Ishikawa (cell line): ENCODE data around the gene GAGE12G.
"Not testable (repeated sequence)": the region's sequence is repeated elsewhere in the genome, so short reads cannot be mapped to it uniquely, and the experiment has no call there.

ENCODE experiments used
- CEBPB ChIP-seq: IDR thresholded peaks from 2 replicates; pipeline ENCODE4 v1.6.1; 2012
- CREB1 ChIP-seq: IDR thresholded peaks from 2 replicates; pipeline ENCODE4 v1.6.1; 2012; ENCODE audit warnings: low read depth
- EGR1 ChIP-seq: IDR thresholded peaks from 2 replicates; pipeline ENCODE4 v1.6.1; 2012
- EP300 ChIP-seq: IDR thresholded peaks from 2 replicates; pipeline ENCODE4 v1.6.1; 2012; ENCODE audit warnings: borderline replicate concordance
- FOXM1 ChIP-seq: IDR thresholded peaks from 2 replicates; pipeline ENCODE4 v1.6.1; 2012; ENCODE audit warnings: low read depth, borderline replicate concordance
- RAD21 ChIP-seq: IDR thresholded peaks from 2 replicates; pipeline ENCODE4 v1.6.1; 2012; ENCODE audit warnings: low read depth
- TAF1 ChIP-seq: IDR thresholded peaks from 2 replicates; pipeline ENCODE4 v1.6.1; 2012; ENCODE audit warnings: low read depth, mild to moderate bottlenecking
- TEAD4 ChIP-seq: IDR thresholded peaks from 2 replicates; pipeline ENCODE4 v1.6.1; 2012
- YY1 ChIP-seq: IDR thresholded peaks from 2 replicates; pipeline ENCODE4 v1.6.1; 2012; ENCODE audit warnings: low read depth
- TF ChIP-seq, protein P1 (sequence below): IDR thresholded peaks from 2 replicates; pipeline ENCODE4 v1.6.1; 2012
- TF ChIP-seq, protein P2 (sequence below): IDR thresholded peaks from 2 replicates; pipeline ENCODE4 v1.6.1; 2012; ENCODE audit warnings: low read depth, mild to moderate bottlenecking

DNA sequence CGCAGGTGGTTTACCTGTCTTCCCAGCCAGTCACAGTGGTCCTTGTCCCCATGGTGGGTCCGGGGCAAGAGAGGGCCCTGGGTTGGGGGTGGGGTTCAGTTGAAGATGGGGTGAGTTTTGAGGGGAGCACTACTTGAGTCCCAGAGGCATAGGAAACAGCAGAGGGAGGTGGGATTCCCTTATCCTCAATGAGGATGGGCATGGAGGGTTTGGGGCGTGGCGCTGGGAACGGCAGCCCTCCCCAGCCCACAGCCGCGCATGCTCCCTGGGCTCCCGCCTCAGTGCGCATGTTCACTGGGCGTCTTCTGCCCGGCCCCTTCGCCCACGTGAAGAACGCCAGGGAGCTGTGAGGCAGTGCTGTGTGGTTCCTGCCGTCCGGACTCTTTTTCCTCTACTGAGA is 19.2 kb upstream of the GAGE12G start, which contains the start of gene GAGE12E:
- not testable (repeated sequence) for TF ChIP-seq TAF1, TEAD4, YY1, RAD21, EP300, FOXM1, CEBPB, CREB1, EGR1
- TF ChIP-seq, protein P1, sequence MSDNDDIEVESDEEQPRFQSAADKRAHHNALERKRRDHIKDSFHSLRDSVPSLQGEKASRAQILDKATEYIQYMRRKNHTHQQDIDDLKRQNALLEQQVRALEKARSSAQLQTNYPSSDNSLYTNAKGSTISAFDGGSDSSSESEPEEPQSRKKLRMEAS, result not testable (repeated sequence)
- TF ChIP-seq, protein P2, sequence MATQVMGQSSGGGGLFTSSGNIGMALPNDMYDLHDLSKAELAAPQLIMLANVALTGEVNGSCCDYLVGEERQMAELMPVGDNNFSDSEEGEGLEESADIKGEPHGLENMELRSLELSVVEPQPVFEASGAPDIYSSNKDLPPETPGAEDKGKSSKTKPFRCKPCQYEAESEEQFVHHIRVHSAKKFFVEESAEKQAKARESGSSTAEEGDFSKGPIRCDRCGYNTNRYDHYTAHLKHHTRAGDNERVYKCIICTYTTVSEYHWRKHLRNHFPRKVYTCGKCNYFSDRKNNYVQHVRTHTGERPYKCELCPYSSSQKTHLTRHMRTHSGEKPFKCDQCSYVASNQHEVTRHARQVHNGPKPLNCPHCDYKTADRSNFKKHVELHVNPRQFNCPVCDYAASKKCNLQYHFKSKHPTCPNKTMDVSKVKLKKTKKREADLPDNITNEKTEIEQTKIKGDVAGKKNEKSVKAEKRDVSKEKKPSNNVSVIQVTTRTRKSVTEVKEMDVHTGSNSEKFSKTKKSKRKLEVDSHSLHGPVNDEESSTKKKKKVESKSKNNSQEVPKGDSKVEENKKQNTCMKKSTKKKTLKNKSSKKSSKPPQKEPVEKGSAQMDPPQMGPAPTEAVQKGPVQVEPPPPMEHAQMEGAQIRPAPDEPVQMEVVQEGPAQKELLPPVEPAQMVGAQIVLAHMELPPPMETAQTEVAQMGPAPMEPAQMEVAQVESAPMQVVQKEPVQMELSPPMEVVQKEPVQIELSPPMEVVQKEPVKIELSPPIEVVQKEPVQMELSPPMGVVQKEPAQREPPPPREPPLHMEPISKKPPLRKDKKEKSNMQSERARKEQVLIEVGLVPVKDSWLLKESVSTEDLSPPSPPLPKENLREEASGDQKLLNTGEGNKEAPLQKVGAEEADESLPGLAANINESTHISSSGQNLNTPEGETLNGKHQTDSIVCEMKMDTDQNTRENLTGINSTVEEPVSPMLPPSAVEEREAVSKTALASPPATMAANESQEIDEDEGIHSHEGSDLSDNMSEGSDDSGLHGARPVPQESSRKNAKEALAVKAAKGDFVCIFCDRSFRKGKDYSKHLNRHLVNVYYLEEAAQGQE, result not testable (repeated sequence)
